Ecto neural progenitor cell (in vitro differentiated cells): ENCODE data around the gene PGLYRP2.
"Not testable (repeated sequence)": the region's sequence is repeated elsewhere in the genome, so short reads cannot be mapped to it uniquely, and the experiment has no call there.

Experiments
- DNase-seq: peaks from one replicate; pipeline ENCODE4 v3.0.0-alpha.2; 2018; ENCODE audit warnings: low spot score

The PGLYRP2 gene

DNA sequence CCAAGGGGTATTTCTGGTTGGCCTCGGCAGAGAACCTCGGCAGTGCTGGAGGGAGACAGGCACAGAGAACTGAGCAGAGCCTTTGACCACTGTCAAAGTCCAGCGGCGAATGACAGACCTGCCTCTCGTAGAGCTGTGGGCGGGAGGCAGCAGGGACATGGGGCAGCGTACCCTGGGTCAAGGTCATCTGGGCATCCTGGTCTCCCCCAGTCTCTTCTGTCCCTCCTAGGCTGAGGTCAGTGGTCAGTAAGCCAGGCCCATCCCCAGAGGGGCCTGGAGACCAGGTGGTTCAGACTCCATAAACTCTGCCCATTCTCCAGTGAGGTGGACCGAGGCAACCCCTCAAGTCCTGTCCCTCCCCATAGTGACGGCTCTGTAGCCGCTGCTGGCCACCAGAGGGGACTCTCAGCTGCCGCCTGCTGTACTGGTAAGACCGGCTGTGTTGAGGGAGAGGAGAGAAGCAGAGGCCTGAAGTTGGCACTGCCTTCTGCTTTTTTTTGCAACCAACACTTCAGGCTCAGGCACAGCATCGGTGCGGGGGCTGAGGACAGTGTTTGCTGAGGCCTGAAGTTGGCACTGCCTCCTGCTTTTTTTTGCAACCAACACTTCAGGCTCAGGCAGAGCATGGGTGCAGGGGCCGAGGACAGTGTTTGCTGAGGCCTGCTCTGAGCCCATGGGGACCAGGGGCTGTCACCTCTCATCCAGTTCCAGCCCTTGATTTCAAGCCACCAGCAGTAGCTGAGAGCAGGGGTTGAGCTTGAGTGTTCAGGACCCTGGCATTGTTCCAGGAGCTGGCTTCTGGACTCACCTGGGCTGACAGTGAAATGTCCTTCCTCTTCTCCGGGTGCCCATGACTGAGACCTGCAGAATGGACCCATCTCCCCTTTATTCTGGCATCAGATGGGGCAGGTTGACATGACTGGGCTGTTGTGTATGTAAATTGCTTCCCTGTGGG is at the start of gene PGLYRP2:
Gene PGLYRP2, minus strand, starts transcription at position 111 of the 955 bp plus-strand sequence. CDS start 130 bp downstream, outside the sequence.
- no peak for DNase-seq

DNA sequence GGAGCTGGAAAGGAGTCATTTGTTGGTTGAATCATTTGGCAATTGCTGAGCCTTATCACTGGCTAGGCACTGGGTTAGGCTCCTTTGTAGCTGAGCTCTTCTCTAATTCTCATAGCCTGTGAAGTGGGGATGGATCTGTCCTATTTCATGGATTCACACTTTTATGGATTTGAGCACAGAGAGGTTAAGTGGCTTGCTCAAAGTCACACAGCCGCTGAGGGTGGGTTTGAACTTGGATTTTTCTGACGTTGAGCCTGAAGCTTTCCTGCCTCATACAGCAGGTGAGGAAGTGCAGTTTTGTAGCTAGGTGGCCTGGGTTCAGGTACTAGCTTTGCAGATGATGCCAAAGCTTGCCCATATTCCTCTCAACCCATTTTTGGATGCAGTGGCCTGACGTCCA is 48.4 kb upstream of the PGLYRP2 start:
- no peak for DNase-seq

GRCh38 chr19:15526408-15526807 is 47.1 kb upstream of the PGLYRP2 start:
- DNase-seq = no peak

GRCh38 chr19:15525291-15525690 is 46.0 kb upstream of the PGLYRP2 start:
- no peak for DNase-seq

DNA sequence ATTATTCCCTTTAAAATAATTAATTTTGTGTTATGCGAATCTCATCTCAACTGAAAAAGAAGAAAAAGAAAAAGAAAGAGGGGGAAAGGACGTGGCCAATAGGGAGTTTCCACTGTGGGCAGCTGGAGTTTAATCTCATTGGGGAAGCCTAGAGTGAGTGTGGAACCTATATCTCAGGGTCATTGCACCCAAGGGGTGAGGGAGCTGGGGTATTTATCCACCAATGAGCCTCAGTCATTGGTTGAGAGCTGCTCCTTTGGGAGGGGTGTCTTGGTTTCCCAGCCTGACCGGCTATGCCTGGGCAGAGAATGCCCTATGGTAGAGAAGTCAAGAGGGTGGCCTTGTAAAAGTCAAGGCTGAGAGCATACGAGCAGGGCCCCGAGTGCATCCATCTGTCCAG is 45.5 kb upstream of the PGLYRP2 start:
- DNase-seq = no peak

GRCh38 chr19:15519433-15519976 is 40.2 kb upstream of the PGLYRP2 start:
- no peak for DNase-seq

GRCh38 chr19:15517778-15518177 is 38.5 kb upstream of the PGLYRP2 start:
- DNase-seq = no peak

DNA sequence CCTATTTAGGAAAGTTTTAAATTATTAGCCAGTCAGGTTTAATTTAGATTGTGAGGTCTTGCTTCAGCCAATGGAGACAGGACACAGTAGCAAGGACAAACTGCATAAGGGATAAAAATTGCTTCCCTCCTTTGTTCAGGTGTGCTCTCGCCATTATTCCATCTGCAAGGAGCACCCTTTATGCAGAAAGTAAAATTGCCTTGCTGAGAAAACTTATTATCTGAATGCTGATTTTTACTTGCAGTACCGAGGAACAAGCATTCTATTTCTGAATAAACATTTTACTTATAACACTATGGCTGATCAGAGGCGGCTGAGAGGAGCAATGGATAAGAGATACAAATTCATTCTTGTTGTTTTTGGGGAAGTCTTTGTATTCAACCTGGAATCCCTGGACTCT is 37.1 kb upstream of the PGLYRP2 start:
- DNase-seq = no peak

- DNase-seq = not testable (repeated sequence)
These were observed 35.9 kb upstream of the PGLYRP2 start for GRCh38 chr19:15515227-15515625.

GRCh38 chr19:15511671-15512424 is 32.5 kb upstream of the PGLYRP2 start:
- DNase-seq = no peak

DNA sequence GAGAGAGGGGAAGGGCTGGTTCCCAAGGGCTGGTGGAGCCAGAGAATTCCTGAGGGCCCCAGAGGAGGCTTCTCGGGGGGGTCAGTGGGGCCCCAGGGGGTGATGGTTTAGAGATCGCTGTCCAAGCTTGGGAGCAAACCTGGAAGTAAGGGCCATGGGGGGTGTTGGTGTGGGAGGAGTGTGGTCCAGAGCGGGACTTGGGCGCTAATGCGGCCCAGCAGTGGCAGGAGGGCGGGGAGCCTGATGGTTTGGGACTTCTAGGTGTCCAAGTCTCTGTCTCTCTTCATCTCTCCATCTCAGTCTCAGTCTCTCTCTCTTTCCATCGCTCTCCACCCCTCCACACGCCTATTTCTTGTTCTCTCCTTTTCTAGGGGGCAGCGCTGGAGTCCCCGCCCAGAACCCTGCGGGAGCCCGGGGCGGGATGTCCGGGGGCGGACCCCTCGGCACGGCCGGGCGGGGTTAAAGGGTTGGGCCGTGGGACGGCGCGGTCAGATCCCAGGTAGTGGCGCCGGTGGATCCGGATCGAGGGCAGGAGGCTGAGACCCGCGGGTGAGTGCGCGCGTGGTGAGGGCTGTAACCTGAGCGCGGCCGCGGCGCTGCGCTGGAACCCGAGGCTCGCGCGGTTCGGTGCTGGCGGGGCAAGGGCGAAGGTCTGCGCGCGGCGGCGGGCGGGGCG is 28.9 kb upstream of the PGLYRP2 start, which contains the start of gene CYP4F22:
Gene CYP4F22, plus strand, starts transcription at position 491 of the 676 bp plus-strand sequence. CDS start 16,812 bp downstream, outside the sequence.
- DNase-seq = peak; percentile 51

DNA sequence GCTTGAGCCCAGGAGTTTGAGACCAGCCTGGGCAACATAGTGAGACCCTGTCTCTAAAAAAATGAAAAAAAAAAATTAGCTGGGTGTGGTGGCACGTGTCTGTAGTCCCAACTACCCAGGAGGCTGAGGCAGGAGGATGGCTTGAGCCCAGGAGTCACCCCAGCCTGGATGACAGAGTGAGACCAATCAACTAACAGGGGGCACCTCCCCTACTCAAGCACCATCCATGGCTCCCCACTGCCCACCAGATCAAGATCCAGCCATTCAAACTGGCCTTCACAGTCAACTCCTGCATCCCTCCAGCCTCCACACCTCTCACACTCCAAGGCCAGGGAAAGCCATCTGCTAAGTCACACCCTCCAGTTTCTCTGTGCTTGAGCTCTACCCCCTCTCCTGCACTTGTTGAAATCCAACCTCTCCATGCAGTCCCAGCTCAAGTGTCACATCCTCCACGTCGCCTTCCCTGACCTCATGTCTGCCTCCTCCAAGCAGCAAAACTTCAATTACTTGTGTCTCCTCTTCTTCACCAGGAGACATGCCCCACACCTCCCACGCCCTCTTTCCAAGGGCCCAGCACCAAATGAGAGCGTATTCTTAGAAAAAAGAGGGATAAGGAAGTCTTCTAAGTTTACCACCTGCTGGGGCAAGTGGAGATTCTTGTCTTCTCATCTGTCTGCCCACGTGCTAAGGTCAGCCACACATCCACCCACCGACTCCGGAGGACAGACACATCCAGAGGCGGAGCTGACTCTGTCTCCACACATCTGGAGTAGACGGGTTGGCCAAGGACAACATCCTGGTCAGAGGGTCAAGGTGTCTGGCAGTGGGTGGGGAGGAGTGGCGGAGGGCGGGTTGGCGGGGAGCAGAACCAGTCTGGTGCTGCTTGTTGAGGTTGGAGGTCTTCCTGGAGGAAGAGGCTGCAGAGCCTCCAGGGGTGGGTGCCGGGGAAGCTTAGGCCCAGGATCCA is 28.1 kb upstream of the PGLYRP2 start:
- no peak for DNase-seq

GRCh38 chr19:15506074-15506571 is 26.8 kb upstream of the PGLYRP2 start:
- no peak for DNase-seq

- no peak for DNase-seq
These were observed 23.0 kb upstream of the PGLYRP2 start for GRCh38 chr19:15502264-15502663.

DNA sequence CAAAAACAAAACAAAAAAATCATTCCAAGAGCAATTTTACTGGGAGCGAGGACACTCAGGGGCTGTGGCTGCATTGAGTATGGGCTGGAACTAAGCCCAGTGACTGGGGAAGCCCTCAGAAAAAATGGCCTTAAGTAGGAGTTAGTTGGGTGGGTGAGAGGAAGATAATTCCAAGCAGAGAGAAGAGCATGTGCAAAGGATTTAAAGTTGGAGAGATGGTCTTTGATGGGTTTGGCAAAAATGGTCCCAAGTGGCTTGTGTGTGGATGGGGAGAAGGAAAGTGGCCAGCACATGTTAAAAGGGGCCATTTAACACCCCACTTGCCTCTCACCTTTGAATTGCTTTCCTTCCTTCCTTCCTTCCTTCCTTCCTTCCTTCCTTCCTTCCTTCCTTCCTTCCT is 22.3 kb upstream of the PGLYRP2 start:
- no peak for DNase-seq

DNA sequence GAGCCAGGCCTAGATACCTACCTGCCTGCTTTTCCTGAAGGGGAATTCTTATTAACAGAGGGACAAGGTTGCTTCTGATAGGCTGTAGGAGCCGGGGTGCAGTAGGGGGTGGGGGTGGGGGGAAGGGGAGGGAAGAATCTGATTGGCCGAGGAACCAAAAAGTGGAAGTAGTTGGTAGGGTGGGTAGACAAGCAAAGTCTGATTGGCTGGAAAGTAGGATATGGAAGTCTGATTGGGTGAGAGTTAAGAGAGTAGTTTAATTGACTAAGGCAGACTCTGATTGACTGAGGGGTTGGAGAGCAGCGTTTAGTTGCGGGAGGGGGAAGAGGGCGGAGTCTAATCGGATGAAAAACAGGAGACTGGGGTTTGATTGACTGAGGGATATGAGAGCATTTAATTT is 19.6 kb upstream of the PGLYRP2 start:
- no peak for DNase-seq

- DNase-seq = no peak
These were observed 19.0 kb upstream of the PGLYRP2 start for GRCh38 chr19:15498156-15498858.

DNA sequence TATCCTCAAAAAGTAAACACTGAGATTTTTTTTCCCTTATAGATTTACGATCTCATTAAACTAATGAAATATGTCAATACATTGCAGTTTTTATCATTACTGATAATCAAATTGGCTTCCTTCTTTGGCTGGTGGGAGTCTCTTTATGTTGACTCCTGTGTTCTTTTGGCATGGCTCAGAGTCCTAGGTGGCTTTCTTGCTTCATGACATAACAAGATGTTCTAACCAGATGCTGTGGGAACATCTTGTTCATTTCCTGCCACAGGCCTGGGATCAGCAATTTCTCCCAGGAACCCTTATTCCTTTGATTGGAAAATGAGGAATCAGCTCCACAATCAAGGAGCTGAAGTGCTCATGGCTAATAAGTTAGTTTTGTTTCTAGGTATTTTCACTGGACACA is 15.8 kb upstream of the PGLYRP2 start:
- no peak for DNase-seq

GRCh38 chr19:15488489-15489226 is 9.4 kb upstream of the PGLYRP2 start:
- no peak for DNase-seq
